Nephron (organoid): ENCODE measurements around the gene TMEM245.

Source experiments
- H3K27ac Mint-ChIP-seq, 3 experiments: 2 replicates each; pipeline ENCODE4 v1.8.0; 2020; ENCODE audit warnings: mixed read lengths in 3 of 3, mild to moderate bottlenecking in 2 of 3, moderate library complexity in 1 of 3
- H3K27me3 Mint-ChIP-seq: 2 replicates; pipeline ENCODE4 v1.8.0; 2021; ENCODE audit warnings: low read depth, mild to moderate bottlenecking, moderate library complexity, mixed read lengths
- H3K36me3 Mint-ChIP-seq: 2 replicates; pipeline ENCODE4 v1.8.0; 2020; ENCODE audit warnings: low read depth, mixed read lengths
- H3K4me1 Mint-ChIP-seq: 2 replicates; pipeline ENCODE4 v1.8.0; 2020; ENCODE audit warnings: mixed read lengths
- H3K4me3 Mint-ChIP-seq, 3 experiments: 2 replicates each; pipeline ENCODE4 v1.8.0; 2020; ENCODE audit warnings: mild to moderate bottlenecking in 3 of 3, mixed read lengths in 3 of 3, moderate library complexity in 2 of 3
- H3K9me3 Mint-ChIP-seq: 2 replicates; pipeline ENCODE4 v1.8.0; 2020; ENCODE audit warnings: mixed read lengths
- CTCF ChIP-seq, 3 experiments: fragments of 200-600 bp; sonication (generic); IDR thresholded peaks; one replicate each; pipeline ENCODE4 v1.5.0; 2021; ENCODE audit warnings: antibody characterized with exemption in 3 of 3; ENCODE audit not compliant: unreplicated experiment in 3 of 3

TMEM245 gene

GRCh38 chr9:109082091-109082620, 37.6 kb downstream of the TMEM245 start:
- no peaks in the 10 kb centered on the region for H3K9me3 Mint-ChIP-seq
- H3K4me3 Mint-ChIP-seq, result no peak overlapping the region
- TF ChIP-seq CTCF (IDR thresholded peaks at IDR 0.05; ENCODE audit: unreplicated experiment in 3 of 3), result no peak
- H3K27ac Mint-ChIP-seq, result no peak overlapping the region
- no peaks in the 10 kb centered on the region for H3K27me3 Mint-ChIP-seq
- no peaks in the 10 kb centered on the region for H3K4me1 Mint-ChIP-seq
- peaks cover 64% of the 10 kb centered on the region for H3K36me3 Mint-ChIP-seq

GRCh38 chr9:109074236-109074889, 45.4 kb downstream of the TMEM245 start:
- TF ChIP-seq CTCF (IDR thresholded peaks at IDR 0.05; ENCODE audit: unreplicated experiment in 3 of 3), result no peak
- Mint-ChIP-seq H3K27ac (peak overlapping the region in 1 of 3 experiments; percentile 43), H3K27me3 (no peaks in the 10 kb centered on the region), H3K4me1 (no peaks in the 10 kb centered on the region), H3K4me3 (no peak overlapping the region), H3K36me3 (peaks cover 46% of the 10 kb centered on the region), H3K9me3 (no peaks in the 10 kb centered on the region)

GRCh38 chr9:109072821-109073435, 46.8 kb downstream of the TMEM245 start:
- Mint-ChIP-seq H3K27me3 (no peaks in the 10 kb centered on the region), H3K36me3 (peaks cover 33% of the 10 kb centered on the region), H3K4me3 (no peak overlapping the region), H3K9me3 (no peaks in the 10 kb centered on the region), H3K4me1 (no peaks in the 10 kb centered on the region), H3K27ac (peak overlapping the region in 1 of 3 experiments; percentile 46)
- TF ChIP-seq CTCF (IDR thresholded peaks at IDR 0.05; ENCODE audit: unreplicated experiment in 3 of 3), result no peak

GRCh38 chr9:109072133-109072692, 47.5 kb downstream of the TMEM245 start:
- TF ChIP-seq CTCF (IDR thresholded peaks at IDR 0.05; ENCODE audit: unreplicated experiment in 3 of 3), result no peak
- no peak overlapping the region for H3K4me3 Mint-ChIP-seq
- no peaks in the 10 kb centered on the region for H3K4me1 Mint-ChIP-seq
- H3K36me3 Mint-ChIP-seq, result peaks cover 33% of the 10 kb centered on the region
- no peaks in the 10 kb centered on the region for H3K27me3 Mint-ChIP-seq
- H3K9me3 Mint-ChIP-seq, result no peaks in the 10 kb centered on the region
- H3K27ac Mint-ChIP-seq, result peak overlapping the region in 1 of 3 experiments; percentile 86

GRCh38 chr9:109068764-109069163, 51.0 kb downstream of the TMEM245 start:
- Mint-ChIP-seq H3K9me3 (no peaks in the 10 kb centered on the region), H3K4me1 (no peaks in the 10 kb centered on the region)

More at GRCh38 chr9:109068764-109069163, 51.0 kb downstream of the TMEM245 start:
- H3K4me3 Mint-ChIP-seq, result no peak overlapping the region
- no peaks in the 10 kb centered on the region for H3K27me3 Mint-ChIP-seq
- no peak overlapping the region for H3K27ac Mint-ChIP-seq
- peaks cover 37% of the 10 kb centered on the region for H3K36me3 Mint-ChIP-seq
- TF ChIP-seq CTCF (IDR thresholded peaks at IDR 0.05; ENCODE audit: unreplicated experiment in 3 of 3), result no peak
